Activated CD4-positive, alpha-beta T cell treated with anti-CD3 and anti-CD28 coated beads, Interleukin-2, amount 50 U/mL, for 4 hours (primary cell): ENCODE results near the gene MAML2.

Source experiments
- DNase-seq, 2 experiments: peaks; one replicate each; pipeline ENCODE4 v3.0.0-alpha.2; 2020

Gene MAML2

DNA sequence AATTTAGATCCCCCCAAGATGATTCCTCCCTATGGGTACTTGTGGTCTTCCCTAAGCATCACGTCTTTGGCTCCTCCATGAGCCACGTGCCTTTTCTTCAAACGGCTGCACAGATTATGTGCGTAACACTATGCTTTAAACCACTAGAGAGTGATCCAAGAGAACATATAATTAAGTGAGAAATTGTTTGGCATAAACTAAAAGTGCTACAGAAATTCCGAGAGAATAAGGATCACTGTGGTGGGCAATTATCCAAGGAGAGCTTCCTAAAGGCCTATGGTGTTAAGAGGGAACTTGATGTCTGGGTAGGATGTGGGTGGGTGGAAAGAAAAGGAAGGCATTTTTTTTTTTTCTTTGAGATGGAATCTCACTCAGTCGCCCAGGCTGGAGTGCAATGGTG lies 110.9 kb downstream of the MAML2 start:
- DNase-seq, result no peak

GRCh38 chr11:96230686-96231085 lies 112.3 kb downstream of the MAML2 start:
- no peak for DNase-seq

DNA sequence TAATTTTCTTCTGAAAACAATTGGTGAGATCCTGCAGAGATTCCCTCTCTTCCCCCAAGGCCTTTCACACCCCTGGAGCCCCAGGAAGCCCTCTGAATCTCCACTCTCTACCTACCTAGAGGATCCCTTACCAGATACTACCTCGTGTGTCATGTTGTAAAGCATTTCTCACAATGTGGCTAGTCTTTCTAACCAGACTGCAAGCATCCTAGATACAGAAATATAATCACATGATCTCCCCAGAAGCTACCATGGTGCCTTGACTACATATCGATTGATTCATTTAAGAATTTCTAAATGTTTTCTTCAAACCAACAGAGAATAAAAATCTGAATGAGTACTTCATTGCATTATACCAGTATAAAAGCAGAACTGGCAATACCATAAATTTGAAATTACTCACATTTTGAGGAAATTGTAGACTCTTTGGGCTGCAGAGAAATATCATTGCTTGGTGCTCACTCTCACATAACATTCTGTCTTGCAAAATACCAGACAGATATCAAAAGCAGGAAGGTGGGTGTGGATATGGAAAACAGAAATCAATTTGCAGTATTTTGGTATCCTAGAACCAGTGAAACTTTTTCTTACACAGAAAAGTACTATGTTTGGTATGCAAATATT lies 113.5 kb downstream of the MAML2 start:
- DNase-seq, result no peak

DNA sequence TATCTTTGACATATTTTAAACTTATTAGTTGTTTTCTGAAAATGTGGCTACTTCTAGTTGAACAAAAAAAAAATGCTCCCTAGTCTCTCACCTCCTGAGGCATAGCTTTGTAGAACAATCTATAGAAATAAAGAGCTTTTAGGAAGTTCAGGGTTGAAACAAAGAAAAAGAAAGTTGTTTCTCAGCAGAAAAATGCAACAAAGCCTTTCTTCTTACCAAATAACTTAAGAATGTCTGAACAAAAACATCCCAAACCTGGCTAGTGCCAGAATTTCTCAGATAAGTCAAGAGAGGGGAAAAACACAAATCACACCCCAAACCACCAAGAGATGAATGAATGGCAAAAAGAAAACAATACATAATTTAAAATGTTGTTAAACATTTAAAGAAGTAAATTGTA lies 114.1 kb downstream of the MAML2 start:
- DNase-seq, result no peak

DNA sequence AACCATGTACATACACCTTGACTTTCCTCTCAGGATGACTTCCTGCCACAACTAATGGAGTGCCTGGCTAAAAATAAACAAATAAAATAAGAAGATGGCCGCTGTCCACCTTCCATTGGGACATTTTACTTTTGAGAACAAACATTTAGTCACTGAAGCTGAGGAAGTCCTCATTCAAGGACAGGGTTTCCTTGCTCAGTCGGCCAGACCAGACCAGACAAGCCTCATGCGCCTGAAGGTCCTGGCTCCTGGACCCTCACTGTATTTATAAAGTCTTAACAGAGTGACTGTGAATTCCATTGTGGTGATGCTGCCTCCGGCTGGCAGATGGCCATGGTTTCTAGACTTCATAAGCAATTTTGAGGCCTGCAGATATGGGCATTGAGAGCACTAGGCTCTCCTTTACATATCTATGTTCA lies 114.5 kb downstream of the MAML2 start:
- DNase-seq, result no peak

- no peak for DNase-seq
These were observed 115.8 kb downstream of the MAML2 start for GRCh38 chr11:96227244-96227643.

GRCh38 chr11:96223083-96223482 lies 119.9 kb downstream of the MAML2 start:
- no peak for DNase-seq

- no peak for DNase-seq
These were observed 120.9 kb downstream of the MAML2 start for GRCh38 chr11:96222102-96222501.

DNA sequence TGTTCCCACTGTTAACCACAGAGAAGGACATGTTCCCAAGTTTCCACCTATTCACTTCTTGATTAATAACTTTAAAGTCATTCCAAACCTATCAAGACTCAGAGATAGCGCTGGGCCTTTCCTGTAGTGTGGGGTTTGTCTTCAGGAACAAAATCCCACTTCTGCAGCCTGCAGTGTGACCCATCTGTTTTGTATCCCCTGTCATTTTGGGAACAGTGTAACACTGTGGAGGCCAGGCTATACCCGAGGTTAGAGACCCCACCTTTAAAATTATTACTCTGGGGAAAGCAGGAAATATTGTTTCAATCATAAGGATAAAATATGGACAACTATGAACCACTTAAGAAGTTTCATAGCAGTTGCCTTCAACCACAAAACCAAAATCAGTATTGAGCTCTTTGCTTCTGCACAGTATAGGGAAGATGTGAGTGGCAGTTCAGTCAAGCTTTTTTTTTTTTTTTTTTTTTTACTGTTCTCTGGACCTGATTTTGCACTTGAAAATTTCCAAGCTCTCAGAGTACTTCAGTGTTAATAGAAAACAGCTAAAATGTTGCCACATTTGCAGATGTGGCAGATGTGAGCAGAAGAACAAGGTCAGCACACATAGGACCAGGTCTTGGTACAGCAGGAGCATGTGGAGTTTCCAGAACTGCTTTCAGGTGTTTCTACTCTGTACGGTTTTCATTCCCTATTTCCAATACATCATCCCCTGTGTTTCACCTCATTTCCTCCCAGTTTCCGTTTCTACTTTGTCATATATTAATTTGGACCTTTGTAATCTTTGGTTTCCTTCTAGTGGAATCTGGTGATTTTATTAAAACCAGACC lies 121.5 kb downstream of the MAML2 start:
- no peak for DNase-seq

DNA sequence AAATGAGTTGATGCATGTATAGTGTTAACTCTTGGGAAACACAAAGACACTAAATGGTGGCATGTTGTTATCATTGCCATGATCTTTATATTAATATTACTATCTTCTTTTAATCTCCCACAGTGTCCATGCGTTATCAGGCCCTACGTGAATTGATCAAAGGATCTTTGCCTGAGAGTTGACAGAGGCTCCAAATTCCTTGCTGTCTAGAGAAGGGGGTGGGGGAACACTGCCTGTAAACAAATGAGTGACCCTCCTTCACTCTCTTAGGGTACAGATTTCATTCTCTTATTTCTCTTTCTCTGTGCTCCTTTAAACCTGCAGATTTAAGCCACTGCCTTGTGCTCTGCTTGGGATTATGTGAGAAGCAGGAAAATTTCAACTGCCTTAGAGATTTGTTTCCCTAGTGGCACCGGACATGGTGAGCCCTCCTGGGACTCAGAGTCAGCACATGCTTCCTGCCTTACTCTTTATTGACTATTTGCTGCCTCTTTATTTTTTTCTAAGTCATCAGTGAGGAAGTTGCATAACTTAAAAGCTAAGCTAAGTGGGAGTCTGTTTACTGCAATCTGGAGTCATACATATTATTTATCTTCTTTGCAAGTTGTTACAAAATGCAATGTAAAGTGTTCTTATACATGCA lies 122.9 kb downstream of the MAML2 start:
- no peak for DNase-seq

DNA sequence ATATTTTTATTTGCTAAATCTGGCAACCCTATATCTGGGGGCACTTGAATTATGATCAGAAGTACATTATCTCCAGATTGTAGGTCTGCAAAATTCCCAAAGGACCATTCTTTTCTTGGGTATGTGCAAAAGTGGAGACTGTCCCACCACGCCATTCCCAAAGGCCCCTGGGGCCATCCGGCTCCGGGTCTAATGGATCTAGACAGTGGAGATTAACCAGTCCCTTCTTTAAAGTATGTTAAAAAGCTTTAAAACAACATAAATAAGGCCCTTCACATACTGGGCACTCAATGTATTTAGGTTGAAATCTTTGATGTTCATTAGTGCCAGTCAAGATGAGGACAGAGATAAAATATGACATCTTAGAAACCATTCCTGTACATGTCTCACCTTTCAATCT lies 124.1 kb downstream of the MAML2 start:
- DNase-seq, result no peak

GRCh38 chr11:96218006-96218405 lies 125.0 kb downstream of the MAML2 start:
- no peak for DNase-seq

DNA sequence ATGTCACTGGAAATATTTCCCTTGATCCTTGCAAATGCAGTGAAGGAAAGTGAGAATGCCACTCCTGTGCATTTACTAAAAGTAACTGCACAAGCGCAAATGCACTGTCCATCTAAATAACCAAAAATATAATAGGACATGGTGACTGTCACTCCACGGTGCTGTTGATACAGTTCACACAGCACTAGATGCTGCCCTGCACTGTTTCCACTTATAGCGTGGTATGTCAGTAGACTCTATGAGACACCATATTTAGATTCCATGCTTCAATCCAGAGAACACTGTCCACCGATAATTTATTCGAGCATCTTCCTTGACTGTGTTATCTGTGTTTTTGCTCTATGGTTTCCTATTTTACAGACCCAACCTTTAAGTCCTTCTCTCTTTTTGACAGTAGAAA lies 125.8 kb downstream of the MAML2 start:
- DNase-seq, result no peak

GRCh38 chr11:96215826-96216225 lies 127.2 kb downstream of the MAML2 start:
- no peak for DNase-seq

DNA sequence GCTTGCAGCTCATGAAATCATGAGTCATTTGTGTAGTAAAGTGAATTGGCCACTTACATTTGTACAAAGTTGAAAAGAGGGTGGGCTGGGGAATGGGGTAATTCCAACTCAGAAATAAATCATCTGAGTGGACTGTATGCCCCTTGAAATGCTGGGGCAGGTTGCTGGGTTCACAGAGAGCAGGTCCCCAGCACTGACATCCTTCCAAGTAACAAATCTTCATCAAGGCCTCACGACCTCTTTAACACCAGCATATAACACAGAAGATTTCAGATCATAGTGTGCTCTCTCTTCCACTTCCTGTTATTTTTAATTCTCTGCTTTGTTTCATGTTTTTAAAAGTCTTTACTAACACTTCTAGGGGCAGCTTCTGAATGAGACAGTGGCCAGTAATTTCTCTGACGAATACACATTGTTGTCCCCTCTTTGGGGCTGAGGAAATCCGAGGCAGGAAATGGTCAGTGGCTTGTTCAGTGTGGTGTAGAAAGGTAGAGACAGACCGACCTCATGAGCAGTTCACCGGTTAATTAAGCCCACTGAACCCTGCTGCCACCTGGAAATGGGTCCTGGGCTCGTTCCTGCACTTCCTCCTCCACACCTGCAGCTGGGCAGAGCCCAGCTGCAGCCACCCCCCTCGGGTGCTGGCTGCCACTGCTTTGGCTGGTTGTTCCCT lies 127.7 kb downstream of the MAML2 start:
- no peak for DNase-seq

- DNase-seq, result no peak
These were observed 128.3 kb downstream of the MAML2 start for GRCh38 chr11:96214777-96215109.

GRCh38 chr11:96213500-96213899 lies 129.5 kb downstream of the MAML2 start:
- no peak for DNase-seq

GRCh38 chr11:96211436-96211835 lies 131.6 kb downstream of the MAML2 start:
- DNase-seq, result no peak

GRCh38 chr11:96207459-96208449 lies 135.2 kb downstream of the MAML2 start:
- no peak for DNase-seq

DNA sequence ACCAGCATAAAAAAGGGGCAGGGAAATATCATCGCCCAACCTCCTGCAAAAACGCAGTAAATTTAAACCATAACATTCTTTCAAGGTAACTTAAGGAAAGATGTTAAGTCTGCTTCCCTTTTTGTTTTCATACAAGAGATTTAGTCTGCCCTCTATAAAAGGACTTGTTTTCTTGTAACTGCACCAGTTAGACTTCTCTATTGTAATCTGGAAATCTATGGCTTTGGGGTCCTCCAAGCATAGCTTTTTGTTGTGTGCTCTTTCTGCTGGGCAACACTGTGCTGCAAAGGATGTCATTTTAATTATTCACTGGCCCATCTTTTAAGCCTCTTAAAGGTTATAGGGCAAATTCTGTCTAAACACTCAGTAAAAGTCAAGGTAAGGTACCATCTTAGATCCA lies 136.0 kb downstream of the MAML2 start:
- DNase-seq, result no peak

DNA sequence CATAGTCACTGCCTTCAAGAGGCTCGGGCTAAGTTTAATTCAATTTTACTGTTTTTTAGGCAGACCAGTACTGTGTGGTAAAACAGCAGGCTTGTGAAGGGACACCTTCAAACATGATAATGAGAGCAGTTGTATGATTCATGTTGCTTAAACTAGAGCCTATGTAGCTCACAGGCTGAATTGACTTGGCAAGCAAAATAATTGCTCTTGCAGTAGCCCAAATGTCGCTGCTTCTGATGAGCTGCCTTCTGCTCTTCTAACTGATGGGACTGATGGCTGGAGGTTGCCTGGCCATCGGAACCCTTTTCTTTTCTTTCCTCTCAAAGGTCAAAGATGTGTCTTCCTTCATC lies 137.6 kb downstream of the MAML2 start:
- DNase-seq, result no peak

- DNase-seq, result no peak
These were observed 138.1 kb downstream of the MAML2 start for GRCh38 chr11:96204721-96205459.
